GM21367 (cell line): ENCODE measurements around the gene DNAI2.
"Not testable (repeated sequence)": the region's sequence is repeated elsewhere in the genome, so short reads cannot be mapped to it uniquely, and the experiment has no call there.

ENCODE experiments used
- ATAC-seq: cut with Tn5 transposase; IDR thresholded peaks from one replicate; pipeline ENCODE4 v1.9.1; 2021; ENCODE audit not compliant: unreplicated experiment

Gene DNAI2

GRCh38 chr17:74272731-74273201 lies 1.3 kb upstream of the DNAI2 start:
- no peak for ATAC-seq

- no peak for ATAC-seq
These were observed 791 bp downstream of the DNAI2 start for GRCh38 chr17:74274709-74275340.

- no peak for ATAC-seq
These were observed 2.0 kb downstream of the DNAI2 start for GRCh38 chr17:74276051-74276476.

GRCh38 chr17:74276541-74277009 lies 2.5 kb downstream of the DNAI2 start:
- ATAC-seq = no peak

GRCh38 chr17:74277935-74278334 lies 3.9 kb downstream of the DNAI2 start:
- ATAC-seq = no peak

- not testable (repeated sequence) for ATAC-seq
These were observed 5.6 kb downstream of the DNAI2 start for GRCh38 chr17:74279617-74280016.

- ATAC-seq = no peak
These were observed 6.1 kb downstream of the DNAI2 start for GRCh38 chr17:74280093-74280513.

GRCh38 chr17:74281799-74282198 lies 7.8 kb downstream of the DNAI2 start:
- ATAC-seq = no peak

GRCh38 chr17:74282274-74282586 lies 8.2 kb downstream of the DNAI2 start:
- ATAC-seq = not testable (repeated sequence)

- no peak for ATAC-seq
These were observed 8.7 kb downstream of the DNAI2 start for GRCh38 chr17:74282587-74283370.

GRCh38 chr17:74283371-74283673 lies 9.3 kb downstream of the DNAI2 start:
- no peak for ATAC-seq

GRCh38 chr17:74287031-74287602 lies 13.1 kb downstream of the DNAI2 start:
- ATAC-seq = no peak

GRCh38 chr17:74288785-74289184 lies 14.8 kb downstream of the DNAI2 start:
- no peak for ATAC-seq

- no peak for ATAC-seq
These were observed 15.7 kb downstream of the DNAI2 start for GRCh38 chr17:74289688-74290087.

GRCh38 chr17:74290340-74290739 lies 16.3 kb downstream of the DNAI2 start:
- ATAC-seq = no peak

- ATAC-seq = no peak
These were observed 18.5 kb downstream of the DNAI2 start for GRCh38 chr17:74292495-74292894.

- ATAC-seq = no peak
These were observed 21.9 kb downstream of the DNAI2 start for GRCh38 chr17:74295625-74296547.

- ATAC-seq = no peak
These were observed 22.5 kb downstream of the DNAI2 start for GRCh38 chr17:74296548-74296936.

GRCh38 chr17:74297941-74298340 lies 23.9 kb downstream of the DNAI2 start:
- no peak for ATAC-seq

- ATAC-seq = no peak
These were observed 24.7 kb downstream of the DNAI2 start for GRCh38 chr17:74298778-74299177.
